HG03135 (cell line): ENCODE measurements around the gene NFKBIB.

Source experiments
- ATAC-seq: cut with Tn5 transposase; IDR thresholded peaks from one replicate; pipeline ENCODE4 v1.9.1; 2021; ENCODE audit warnings: mild to moderate bottlenecking, moderate library complexity; ENCODE audit not compliant: unreplicated experiment

NFKBIB gene

DNA sequence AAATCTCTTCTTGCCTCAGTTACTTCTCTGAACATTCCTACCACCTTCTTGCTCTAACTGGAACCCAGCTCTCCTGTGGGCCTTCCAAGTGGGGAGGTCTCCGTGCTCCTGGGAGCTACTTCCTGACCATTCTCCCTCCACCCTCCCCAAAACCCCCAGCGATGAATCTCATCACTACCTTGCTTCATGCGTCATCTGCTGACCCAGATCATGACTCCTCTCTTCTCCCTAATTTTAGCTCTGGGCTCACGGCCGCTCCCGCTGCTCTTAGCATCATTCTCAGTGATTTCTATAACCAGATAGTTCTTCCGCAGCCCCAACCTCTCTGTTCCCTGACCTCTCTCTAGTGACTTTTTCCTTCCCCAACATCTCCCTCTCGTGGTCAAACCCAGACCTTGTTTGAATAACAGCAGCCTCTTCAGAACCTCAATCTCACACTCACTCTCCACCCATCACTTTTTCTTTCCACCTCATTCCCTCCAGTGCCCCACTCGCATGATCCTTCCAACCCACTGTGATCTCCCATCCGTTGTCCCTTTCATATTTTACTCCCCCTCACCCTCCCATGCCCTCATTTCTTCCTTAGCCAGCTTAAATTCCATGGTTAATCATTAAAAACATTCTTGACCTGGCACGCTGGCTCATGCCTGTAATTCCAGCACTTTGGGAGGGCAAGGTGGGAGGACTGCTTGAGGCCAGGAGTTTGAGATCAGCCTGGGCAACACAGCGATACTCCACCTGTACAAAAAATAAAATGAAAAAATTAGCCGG is 52.8 kb downstream of the NFKBIB start:
- ATAC-seq, result no peak

DNA sequence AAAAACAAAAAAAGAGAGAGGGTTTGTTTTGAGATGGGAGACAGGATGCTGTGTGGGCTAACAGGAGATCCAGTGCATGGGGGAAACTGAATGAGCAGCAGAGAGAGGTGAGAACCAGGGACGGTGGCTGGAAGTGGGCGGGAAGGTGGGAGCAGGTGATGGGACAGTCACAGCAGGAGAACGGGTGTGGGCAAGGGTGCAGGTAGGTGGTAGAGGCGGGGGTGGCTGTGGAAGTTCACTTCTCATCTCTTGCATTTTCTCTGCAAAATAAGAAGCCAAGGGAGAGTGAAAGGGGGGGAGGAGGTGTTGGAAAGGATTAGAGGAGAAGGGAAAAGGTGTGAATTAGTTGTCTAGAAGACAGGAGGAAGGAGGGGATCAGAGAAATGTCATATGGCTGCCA is 53.9 kb downstream of the NFKBIB start:
- ATAC-seq, result no peak

DNA sequence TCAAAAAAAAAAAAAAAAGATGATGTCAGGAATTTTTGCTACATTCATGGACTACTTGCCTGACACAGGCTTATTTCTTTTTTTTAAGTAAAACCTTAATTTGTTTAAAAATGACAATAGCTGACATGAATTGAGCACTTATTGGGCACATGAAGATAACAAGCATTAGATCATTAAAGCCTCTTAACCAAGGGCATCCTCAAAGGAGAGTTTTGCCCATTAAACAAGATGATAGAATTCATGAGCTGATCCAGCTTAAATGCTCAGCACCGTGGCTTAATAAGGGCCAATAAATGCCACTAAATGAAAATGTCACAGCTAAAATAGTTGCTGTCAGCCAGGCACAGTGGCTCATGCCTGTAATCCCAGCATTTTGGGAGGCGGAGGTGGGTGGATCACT is 56.5 kb downstream of the NFKBIB start:
- ATAC-seq, result no peak

DNA sequence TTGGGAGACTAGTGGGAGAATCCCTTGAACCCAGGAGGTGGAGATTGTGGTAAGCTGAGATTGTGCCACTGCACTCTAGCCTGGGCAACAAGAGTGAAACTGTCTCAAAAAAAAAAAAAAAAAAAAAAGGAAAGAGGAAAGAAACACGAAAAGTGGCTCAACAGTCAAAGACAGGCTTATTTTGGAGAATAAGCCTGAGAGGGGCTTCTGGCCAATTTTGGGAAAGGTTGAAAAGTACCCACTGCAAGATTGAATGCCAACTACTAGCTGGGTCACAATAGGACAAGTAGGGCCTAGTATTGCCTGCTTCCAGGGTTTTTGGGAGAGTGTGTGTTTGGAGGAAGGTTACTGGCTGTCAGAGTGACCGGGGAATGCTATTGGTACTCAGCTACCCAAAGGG is 58.5 kb downstream of the NFKBIB start:
- ATAC-seq, result no peak
